ENCODE data around the gene SBF2.

Gene SBF2

GRCh38 chr11:10293423-10294289, at the start of gene SBF2:
TSS of gene SBF2 (minus strand) at chr11:10294219. CDS start at chr11:10294069, 150 bp downstream.
- TF ChIP-seq ZNF274 (IDR thresholded peaks at IDR 0.05; ENCODE audit: low read depth, low read length): no peak
- peak within 1 kb of the TSS; percentile 51; the same call in 1 of the 2 replicates for H3K4me3 ChIP-seq (ENCODE audit: low read length)

- no peak for TF ChIP-seq ZNF274 (IDR thresholded peaks at IDR 0.05; ENCODE audit: low read depth, low read length)
- no peak overlapping the region for H3K4me3 ChIP-seq (ENCODE audit: low read length)
Measured at GRCh38 chr11:10338287-10338686, 44.3 kb upstream of the SBF2 start.

- no peak for TF ChIP-seq ZNF274 (IDR thresholded peaks at IDR 0.05; ENCODE audit: low read depth, low read length)
- H3K4me3 ChIP-seq (ENCODE audit: low read length): no peak overlapping the region
Measured at GRCh38 chr11:10333490-10333889, 39.5 kb upstream of the SBF2 start.

- TF ChIP-seq ZNF274 (IDR thresholded peaks at IDR 0.05; ENCODE audit: low read depth, low read length): no peak
- H3K4me3 ChIP-seq (ENCODE audit: low read length): no peak overlapping the region
Measured at GRCh38 chr11:10331548-10332289, 37.7 kb upstream of the SBF2 start.

GRCh38 chr11:10329935-10330334, 35.9 kb upstream of the SBF2 start:
- no peak overlapping the region for H3K4me3 ChIP-seq (ENCODE audit: low read length)
- TF ChIP-seq ZNF274 (IDR thresholded peaks at IDR 0.05; ENCODE audit: low read depth, low read length): no peak

- no peak for TF ChIP-seq ZNF274 (IDR thresholded peaks at IDR 0.05; ENCODE audit: low read depth, low read length)
- H3K4me3 ChIP-seq (ENCODE audit: low read length): no peak overlapping the region
Measured at GRCh38 chr11:10329356-10329755, 35.3 kb upstream of the SBF2 start.

- TF ChIP-seq ZNF274 (IDR thresholded peaks at IDR 0.05; ENCODE audit: low read depth, low read length): no peak
- no peak overlapping the region for H3K4me3 ChIP-seq (ENCODE audit: low read length)
Measured at GRCh38 chr11:10328314-10329098, 34.5 kb upstream of the SBF2 start.

GRCh38 chr11:10327254-10327653, 33.2 kb upstream of the SBF2 start:
- no peak overlapping the region for H3K4me3 ChIP-seq (ENCODE audit: low read length)
- TF ChIP-seq ZNF274 (IDR thresholded peaks at IDR 0.05; ENCODE audit: low read depth, low read length): no peak

- no peak overlapping the region for H3K4me3 ChIP-seq (ENCODE audit: low read length)
- no peak for TF ChIP-seq ZNF274 (IDR thresholded peaks at IDR 0.05; ENCODE audit: low read depth, low read length)
Measured at GRCh38 chr11:10326012-10326964, 32.3 kb upstream of the SBF2 start.

- no peak for TF ChIP-seq ZNF274 (IDR thresholded peaks at IDR 0.05; ENCODE audit: low read depth, low read length)
- no peak overlapping the region for H3K4me3 ChIP-seq (ENCODE audit: low read length)
Measured at GRCh38 chr11:10325277-10326011, 31.4 kb upstream of the SBF2 start.

- no peak for TF ChIP-seq ZNF274 (IDR thresholded peaks at IDR 0.05; ENCODE audit: low read depth, low read length)
- H3K4me3 ChIP-seq (ENCODE audit: low read length): no peak overlapping the region
Measured at GRCh38 chr11:10324474-10324873, 30.5 kb upstream of the SBF2 start.

- no peak overlapping the region for H3K4me3 ChIP-seq (ENCODE audit: low read length)
- TF ChIP-seq ZNF274 (IDR thresholded peaks at IDR 0.05; ENCODE audit: low read depth, low read length): no peak
Measured at GRCh38 chr11:10323793-10324170, 29.8 kb upstream of the SBF2 start.
